BE2C (cell line): ENCODE measurements around the gene DNAH14.

Experiments
- DNase-seq: peaks from one replicate; pipeline ENCODE4 v3.0.0-alpha.2; 2020
- H3K27me3 ChIP-seq: fragments of 250-450 bp; sonication (Bioruptor Pico); 2 replicates; pipeline ENCODE4 v1.5.1; 2020; ENCODE audit warnings: mild to moderate bottlenecking
- H3K36me3 ChIP-seq: fragments of 250-450 bp; sonication (Bioruptor Pico); 2 replicates; pipeline ENCODE4 v1.5.1; 2020; ENCODE audit warnings: mild to moderate bottlenecking
- H3K4me1 ChIP-seq: fragments of 250-450 bp; sonication (Bioruptor Pico); 2 replicates; pipeline ENCODE4 v1.5.1; 2020
- H3K4me3 ChIP-seq: 2 replicates; pipeline ENCODE4 v1.5.1; 2011; ENCODE audit warnings: low read depth, low read length
- H3K9me3 ChIP-seq: fragments of 250-450 bp; sonication (Bioruptor Pico); 2 replicates; pipeline ENCODE4 v1.5.1; 2020
- CTCF ChIP-seq: IDR thresholded peaks from 2 replicates; pipeline ENCODE4 v1.5.1; 2012; ENCODE audit warnings: mild to moderate bottlenecking, low read depth, low read length

Gene DNAH14

GRCh38 chr1:225258811-225259210 is 329.3 kb downstream of the DNAH14 start:
- H3K4me1 ChIP-seq: no peaks in the 10 kb centered on the region
- H3K36me3 ChIP-seq: no peaks in the 10 kb centered on the region
- no peak overlapping the region for H3K4me3 ChIP-seq
- no peaks in the 10 kb centered on the region for H3K9me3 ChIP-seq
- no peak for TF ChIP-seq CTCF
- no peaks in the 10 kb centered on the region for H3K27me3 ChIP-seq
- no peak for DNase-seq

GRCh38 chr1:225259542-225259941 is 330.1 kb downstream of the DNAH14 start:
- H3K4me1 ChIP-seq: no peaks in the 10 kb centered on the region
- no peaks in the 10 kb centered on the region for H3K27me3 ChIP-seq
- H3K36me3 ChIP-seq: no peaks in the 10 kb centered on the region
- no peak overlapping the region for H3K4me3 ChIP-seq
- no peak for TF ChIP-seq CTCF
- DNase-seq: no peak
- H3K9me3 ChIP-seq: no peaks in the 10 kb centered on the region

GRCh38 chr1:225260319-225260718 is 330.8 kb downstream of the DNAH14 start:
- no peak for TF ChIP-seq CTCF
- DNase-seq: no peak
- no peaks in the 10 kb centered on the region for H3K9me3 ChIP-seq
- no peaks in the 10 kb centered on the region for H3K27me3 ChIP-seq
- H3K4me1 ChIP-seq: no peaks in the 10 kb centered on the region
- H3K36me3 ChIP-seq: no peaks in the 10 kb centered on the region
- H3K4me3 ChIP-seq: no peak overlapping the region

GRCh38 chr1:225277445-225277844 is 348.0 kb downstream of the DNAH14 start:
- no peak overlapping the region for H3K4me3 ChIP-seq
- no peaks in the 10 kb centered on the region for H3K36me3 ChIP-seq
- no peaks in the 10 kb centered on the region for H3K9me3 ChIP-seq
- no peak for DNase-seq
- no peak for TF ChIP-seq CTCF
- H3K27me3 ChIP-seq: no peaks in the 10 kb centered on the region
- H3K4me1 ChIP-seq: no peaks in the 10 kb centered on the region

- no peak for DNase-seq
- Histone ChIP-seq H3K36me3 (no peaks in the 10 kb centered on the region), H3K4me3 (no peak overlapping the region), H3K4me1 (no peaks in the 10 kb centered on the region), H3K27me3 (no peaks in the 10 kb centered on the region), H3K9me3 (no peaks in the 10 kb centered on the region)
- TF ChIP-seq CTCF: no peak
These were observed 351.1 kb downstream of the DNAH14 start for GRCh38 chr1:225280563-225280962.

GRCh38 chr1:225290244-225290643 is 360.8 kb downstream of the DNAH14 start:
- H3K9me3 ChIP-seq: no peaks in the 10 kb centered on the region
- H3K36me3 ChIP-seq: no peaks in the 10 kb centered on the region
- no peak for TF ChIP-seq CTCF
- H3K4me3 ChIP-seq: no peak overlapping the region
- no peak for DNase-seq
- no peaks in the 10 kb centered on the region for H3K4me1 ChIP-seq
- 0 out of 2 replicates have a peak, but pooled peaks cover 2% of the 10 kb centered on the region for H3K27me3 ChIP-seq
